ENCODE results near the gene TKTL1.

DNA sequence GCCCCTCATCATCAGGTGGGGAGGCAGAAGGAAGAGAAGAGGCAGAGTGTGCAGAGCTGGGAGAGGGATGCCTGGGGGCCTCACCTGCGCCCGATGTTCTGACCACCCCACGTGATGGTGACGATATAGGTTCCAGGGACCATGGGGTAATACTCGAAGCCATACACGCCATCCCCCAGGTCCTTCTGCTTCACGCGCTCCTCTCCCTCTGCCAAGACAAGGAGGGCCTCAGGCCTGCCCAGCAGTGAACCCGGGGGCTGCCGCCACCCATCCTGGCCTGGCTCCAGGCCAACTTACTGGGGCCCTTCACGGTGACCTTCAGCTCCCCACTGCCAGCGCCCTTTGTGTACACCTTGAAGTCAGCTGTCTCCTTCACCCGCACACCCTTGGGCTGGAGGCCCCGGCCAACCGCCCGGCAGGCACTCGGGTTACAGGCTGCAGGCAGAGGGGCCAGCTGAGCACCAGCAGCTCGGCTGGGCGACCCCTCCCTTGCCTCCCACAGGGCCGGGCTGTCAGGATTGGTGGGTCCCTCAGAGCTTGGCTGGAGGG lies 69.5 kb downstream of the TKTL1 start:
- TF ChIP-seq POLR2AphosphoS5 (IDR thresholded peaks at IDR 0.05; ENCODE audit: low read depth, low read length): no peak
- TF ChIP-seq TAF1 (IDR thresholded peaks at IDR 0.05; ENCODE audit: borderline replicate concordance, insufficient read depth, low read length): no peak
- no peak for TF ChIP-seq SIN3A (IDR thresholded peaks at IDR 0.05; ENCODE audit: borderline replicate concordance, insufficient read depth, low read length)
- TF ChIP-seq, protein P1, sequence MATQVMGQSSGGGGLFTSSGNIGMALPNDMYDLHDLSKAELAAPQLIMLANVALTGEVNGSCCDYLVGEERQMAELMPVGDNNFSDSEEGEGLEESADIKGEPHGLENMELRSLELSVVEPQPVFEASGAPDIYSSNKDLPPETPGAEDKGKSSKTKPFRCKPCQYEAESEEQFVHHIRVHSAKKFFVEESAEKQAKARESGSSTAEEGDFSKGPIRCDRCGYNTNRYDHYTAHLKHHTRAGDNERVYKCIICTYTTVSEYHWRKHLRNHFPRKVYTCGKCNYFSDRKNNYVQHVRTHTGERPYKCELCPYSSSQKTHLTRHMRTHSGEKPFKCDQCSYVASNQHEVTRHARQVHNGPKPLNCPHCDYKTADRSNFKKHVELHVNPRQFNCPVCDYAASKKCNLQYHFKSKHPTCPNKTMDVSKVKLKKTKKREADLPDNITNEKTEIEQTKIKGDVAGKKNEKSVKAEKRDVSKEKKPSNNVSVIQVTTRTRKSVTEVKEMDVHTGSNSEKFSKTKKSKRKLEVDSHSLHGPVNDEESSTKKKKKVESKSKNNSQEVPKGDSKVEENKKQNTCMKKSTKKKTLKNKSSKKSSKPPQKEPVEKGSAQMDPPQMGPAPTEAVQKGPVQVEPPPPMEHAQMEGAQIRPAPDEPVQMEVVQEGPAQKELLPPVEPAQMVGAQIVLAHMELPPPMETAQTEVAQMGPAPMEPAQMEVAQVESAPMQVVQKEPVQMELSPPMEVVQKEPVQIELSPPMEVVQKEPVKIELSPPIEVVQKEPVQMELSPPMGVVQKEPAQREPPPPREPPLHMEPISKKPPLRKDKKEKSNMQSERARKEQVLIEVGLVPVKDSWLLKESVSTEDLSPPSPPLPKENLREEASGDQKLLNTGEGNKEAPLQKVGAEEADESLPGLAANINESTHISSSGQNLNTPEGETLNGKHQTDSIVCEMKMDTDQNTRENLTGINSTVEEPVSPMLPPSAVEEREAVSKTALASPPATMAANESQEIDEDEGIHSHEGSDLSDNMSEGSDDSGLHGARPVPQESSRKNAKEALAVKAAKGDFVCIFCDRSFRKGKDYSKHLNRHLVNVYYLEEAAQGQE (IDR thresholded peaks at IDR 0.05; ENCODE audit: insufficient read depth in 1 of 2, low read depth in 2 of 2, low read length in 2 of 2): no peak
- TF ChIP-seq FOXP2 (optimal IDR thresholded peaks at IDR 0.05; ENCODE audit: borderline replicate concordance, extremely low read depth, extremely low read length, insufficient read depth): no peak

Data from PFSK-1 (cell line).